Neural progenitor cell (in vitro differentiated cells): ENCODE results near the gene C3orf20. TPM values are rescaled to one million over a fixed set of nuclear protein-coding genes. Genes with fewer than 3 reads are reported as not detected.
A peak's percentile ranks its signal among the peaks of the same experiment; 100 is the strongest.

ENCODE experiments used
- DNase-seq: peaks from one replicate; pipeline ENCODE4 v3.0.0-alpha.2; 2016; ENCODE audit warnings: low spot score
- H2AFZ ChIP-seq: fragments of 200-600 bp; sonication (generic); replicated peaks from 2 replicates; pipeline ENCODE4 v1.6.1; 2016; ENCODE audit warnings: antibody characterized with exemption
- H3F3A ChIP-seq: fragments of 200-600 bp; sonication (generic); 2 replicates; pipeline ENCODE4 v1.6.1; 2016; ENCODE audit warnings: antibody characterized with exemption, low read depth
- H3K27ac ChIP-seq: fragments of 200-600 bp; sonication (generic); 2 replicates; pipeline ENCODE4 v1.5.1; 2016; ENCODE audit warnings: mild to moderate bottlenecking
- H3K27me3 ChIP-seq: fragments of 200-600 bp; sonication (generic); 2 replicates; pipeline ENCODE4 v1.6.1; 2016; ENCODE audit warnings: mild to moderate bottlenecking, moderate library complexity
- H3K36me3 ChIP-seq: fragments of 200-600 bp; sonication (generic); 2 replicates; pipeline ENCODE4 v1.5.1; 2016
- H3K4me1 ChIP-seq: fragments of 200-600 bp; sonication (generic); 2 replicates; pipeline ENCODE4 v1.6.1; 2016; ENCODE audit warnings: mixed run types
- H3K4me2 ChIP-seq: fragments of 200-600 bp; sonication (generic); 2 replicates; pipeline ENCODE4 v1.6.1; 2016
- H3K4me3 ChIP-seq: fragments of 200-600 bp; sonication (generic); 2 replicates; pipeline ENCODE4 v1.5.1; 2016
- H3K79me2 ChIP-seq: fragments of 200-600 bp; sonication (generic); 2 replicates; pipeline ENCODE4 v1.6.1; 2016; ENCODE audit warnings: low read depth
- H3K9ac ChIP-seq: fragments of 200-600 bp; sonication (generic); 2 replicates; pipeline ENCODE4 v1.6.1; 2016
- H3K9me3 ChIP-seq: fragments of 200-600 bp; sonication (generic); 2 replicates; pipeline ENCODE4 v1.5.1; 2016; ENCODE audit warnings: low read depth
- H4K20me1 ChIP-seq: fragments of 200-600 bp; sonication (generic); 2 replicates; pipeline ENCODE4 v1.6.1; 2016; ENCODE audit warnings: low read depth
- H3K27ac Mint-ChIP-seq: 3 replicates; pipeline ENCODE4 v1.8.0; 2021; ENCODE audit warnings: mixed read lengths
- H3K27me3 Mint-ChIP-seq: 2 replicates; pipeline ENCODE4 v1.8.0; 2022; ENCODE audit warnings: low read depth, mild to moderate bottlenecking, inconsistent platforms, moderate library complexity, mixed read lengths; ENCODE audit not compliant: insufficient read depth
- H3K36me3 Mint-ChIP-seq: 3 replicates; pipeline ENCODE4 v1.8.0; 2021; ENCODE audit warnings: mixed read lengths
- H3K4me1 Mint-ChIP-seq: 3 replicates; pipeline ENCODE4 v1.8.0; 2021; ENCODE audit warnings: mixed read lengths
- H3K4me3 Mint-ChIP-seq: 3 replicates; pipeline ENCODE4 v1.8.0; 2021; ENCODE audit warnings: mild to moderate bottlenecking, moderate library complexity, mixed read lengths
- H3K9me3 Mint-ChIP-seq: 3 replicates; pipeline ENCODE4 v1.8.0; 2020; ENCODE audit warnings: mixed read lengths
- EZH2 ChIP-seq: fragments of 200-600 bp; sonication (generic); IDR thresholded peaks from 2 replicates; pipeline ENCODE4 v1.6.1; 2017; ENCODE audit warnings: antibody characterized with exemption, mild to moderate bottlenecking, moderate library complexity
- EZH2phosphoT487 ChIP-seq: fragments of 200-600 bp; sonication (generic); IDR thresholded peaks from 2 replicates; pipeline ENCODE4 v1.6.1; 2017; ENCODE audit warnings: antibody characterized with exemption
- total RNA-seq: library from RNA; depleted of rRNA; stranded (reverse); fragments of >200 nt; gene quantifications from 2 replicates; pipeline ENCODE4 v1.2.3, GENCODE V29; 2015; ENCODE audit warnings: low replicate concordance
- TF ChIP-seq, protein P1 (sequence below): fragments of 200-600 bp; sonication (generic); IDR thresholded peaks from 2 replicates; pipeline ENCODE4 v1.5.1; 2017; ENCODE audit warnings: antibody characterized with exemption, mild to moderate bottlenecking

C3orf20 gene
- total RNA-seq, 1 donor from 2014 or later, result not detected

GRCh38 chr3:14647976-14648955 lies 26.7 kb upstream of the C3orf20 start:
- H3K9me3 Mint-ChIP-seq, result no peaks in the 10 kb centered on the region
- Histone ChIP-seq H3K9me3 (no peaks in the 10 kb centered on the region), H3K4me1 (peaks cover 6% of the 10 kb centered on the region), H3K79me2 (peaks cover 16% of the 10 kb centered on the region), H3K4me2 (no peak overlapping the region), H2AFZ (no peak overlapping the region), H3K4me3 (no peak overlapping the region), H3K27me3 (peaks cover 47% of the 10 kb centered on the region), H3K9ac (no peak overlapping the region), H3F3A (no peaks in the 10 kb centered on the region), H3K27ac (no peak overlapping the region), H3K36me3 (no peaks in the 10 kb centered on the region), H4K20me1 (no peaks in the 10 kb centered on the region)
- H3K27me3 Mint-ChIP-seq, result peaks cover 6% of the 10 kb centered on the region
- DNase-seq, result no peak
- H3K4me1 Mint-ChIP-seq, result peaks cover 46% of the 10 kb centered on the region
- no peaks in the 10 kb centered on the region for H3K36me3 Mint-ChIP-seq
- TF ChIP-seq, protein P1, sequence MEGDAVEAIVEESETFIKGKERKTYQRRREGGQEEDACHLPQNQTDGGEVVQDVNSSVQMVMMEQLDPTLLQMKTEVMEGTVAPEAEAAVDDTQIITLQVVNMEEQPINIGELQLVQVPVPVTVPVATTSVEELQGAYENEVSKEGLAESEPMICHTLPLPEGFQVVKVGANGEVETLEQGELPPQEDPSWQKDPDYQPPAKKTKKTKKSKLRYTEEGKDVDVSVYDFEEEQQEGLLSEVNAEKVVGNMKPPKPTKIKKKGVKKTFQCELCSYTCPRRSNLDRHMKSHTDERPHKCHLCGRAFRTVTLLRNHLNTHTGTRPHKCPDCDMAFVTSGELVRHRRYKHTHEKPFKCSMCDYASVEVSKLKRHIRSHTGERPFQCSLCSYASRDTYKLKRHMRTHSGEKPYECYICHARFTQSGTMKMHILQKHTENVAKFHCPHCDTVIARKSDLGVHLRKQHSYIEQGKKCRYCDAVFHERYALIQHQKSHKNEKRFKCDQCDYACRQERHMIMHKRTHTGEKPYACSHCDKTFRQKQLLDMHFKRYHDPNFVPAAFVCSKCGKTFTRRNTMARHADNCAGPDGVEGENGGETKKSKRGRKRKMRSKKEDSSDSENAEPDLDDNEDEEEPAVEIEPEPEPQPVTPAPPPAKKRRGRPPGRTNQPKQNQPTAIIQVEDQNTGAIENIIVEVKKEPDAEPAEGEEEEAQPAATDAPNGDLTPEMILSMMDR, result no peak
- no peak for TF ChIP-seq EZH2phosphoT487
- no peak for TF ChIP-seq EZH2
- H3K4me3 Mint-ChIP-seq, result no peak overlapping the region
- peak overlapping the region; percentile 47 for H3K27ac Mint-ChIP-seq

- Histone ChIP-seq H3K27ac (no peak overlapping the region), H3K27me3 (peaks cover 35% of the 10 kb centered on the region), H3K9ac (no peak overlapping the region), H3K9me3 (no peaks in the 10 kb centered on the region), H2AFZ (no peak overlapping the region), H3F3A (no peaks in the 10 kb centered on the region), H3K36me3 (peaks cover 3% of the 10 kb centered on the region), H3K79me2 (peaks cover 24% of the 10 kb centered on the region), H3K4me3 (no peak overlapping the region), H4K20me1 (no peaks in the 10 kb centered on the region), H3K4me2 (no peak overlapping the region), H3K4me1 (peaks cover 7% of the 10 kb centered on the region)
- Mint-ChIP-seq H3K27ac (no peak overlapping the region), H3K36me3 (no peaks in the 10 kb centered on the region), H3K9me3 (no peaks in the 10 kb centered on the region), H3K27me3 (peaks cover 3% of the 10 kb centered on the region), H3K4me3 (no peak overlapping the region), H3K4me1 (peaks cover 50% of the 10 kb centered on the region)
- DNase-seq, result no peak
- TF ChIP-seq, protein P1, result no peak
- TF ChIP-seq EZH2 (no peak), EZH2phosphoT487 (no peak)
These were observed 25.5 kb upstream of the C3orf20 start for GRCh38 chr3:14649466-14649865.

- H4K20me1 ChIP-seq, result no peaks in the 10 kb centered on the region
- Mint-ChIP-seq H3K36me3 (peaks cover 3% of the 10 kb centered on the region), H3K27ac (peak overlapping the region; percentile 30), H3K4me3 (peak overlapping the region; percentile 98), H3K9me3 (no peaks in the 10 kb centered on the region), H3K27me3 (peaks cover 3% of the 10 kb centered on the region), H3K4me1 (peaks cover 50% of the 10 kb centered on the region)
- peaks cover 29% of the 10 kb centered on the region for H3K27me3 ChIP-seq
- H3K79me2 ChIP-seq, result peaks cover 24% of the 10 kb centered on the region
- no peak for DNase-seq
- peak overlapping the region; percentile 95 for H3K4me2 ChIP-seq
- no peaks in the 10 kb centered on the region for H3K9me3 ChIP-seq
- no peak overlapping the region for H3K4me3 ChIP-seq
- H2AFZ ChIP-seq, result no peak overlapping the region
- H3F3A ChIP-seq, result no peaks in the 10 kb centered on the region
- peaks cover 6% of the 10 kb centered on the region for H3K36me3 ChIP-seq
- H3K27ac ChIP-seq, result no peak overlapping the region
- TF ChIP-seq EZH2 (no peak), EZH2phosphoT487 (no peak)
- TF ChIP-seq, protein P1, result no peak
- H3K9ac ChIP-seq, result no peak overlapping the region
- peaks cover 7% of the 10 kb centered on the region for H3K4me1 ChIP-seq
These were observed 24.7 kb upstream of the C3orf20 start for GRCh38 chr3:14650193-14650592.
